DMS 273 treated with DMSO at 0.1 percent for 48 hours (cell line): ENCODE data around the gene WNK1.

ENCODE experiments used
- DNase-seq: peaks from one replicate; lab custom pipeline; 2025; lab: John Stamatoyannopoulos, UW

WNK1 gene

DNA sequence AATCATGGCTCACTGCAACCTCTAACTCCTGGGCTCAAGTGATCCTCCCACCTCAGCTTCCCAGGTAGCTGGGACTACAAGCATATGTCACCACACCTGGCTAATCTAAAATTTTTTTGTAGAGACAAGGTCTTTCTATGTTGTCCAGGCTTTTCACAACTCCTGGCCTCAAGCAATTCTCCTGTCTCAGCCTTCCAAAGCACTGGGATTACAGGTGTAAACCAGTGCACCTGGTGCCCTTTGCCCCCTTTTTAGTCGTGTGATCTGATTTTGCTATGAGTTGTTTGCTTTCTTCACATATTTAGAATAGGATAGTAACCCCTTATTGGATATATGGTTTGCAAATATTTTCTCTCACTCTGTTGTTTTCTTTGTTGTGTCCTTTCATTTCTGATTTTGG, 198.8 kb downstream of the WNK1 start:
- no peak for DNase-seq

DNA sequence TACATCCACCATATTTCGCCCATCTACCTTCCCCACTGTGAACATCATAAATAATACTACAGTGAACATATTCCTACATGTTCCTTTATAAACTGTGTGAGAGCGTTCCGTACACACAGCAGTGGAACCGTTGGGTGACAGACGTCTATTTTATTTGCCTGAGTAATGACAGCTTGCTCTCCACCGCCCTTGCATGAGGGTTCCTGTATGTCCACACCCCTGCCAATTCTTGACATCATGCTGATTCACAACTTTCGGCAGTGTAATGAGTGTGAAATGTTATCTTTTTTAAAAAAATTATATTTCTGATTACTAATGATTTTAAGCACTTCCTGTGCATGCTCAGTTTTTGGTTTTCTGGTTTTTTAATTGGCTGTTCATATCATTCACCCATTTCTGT, 201.4 kb downstream of the WNK1 start:
- DNase-seq = peak; percentile 9

DNA sequence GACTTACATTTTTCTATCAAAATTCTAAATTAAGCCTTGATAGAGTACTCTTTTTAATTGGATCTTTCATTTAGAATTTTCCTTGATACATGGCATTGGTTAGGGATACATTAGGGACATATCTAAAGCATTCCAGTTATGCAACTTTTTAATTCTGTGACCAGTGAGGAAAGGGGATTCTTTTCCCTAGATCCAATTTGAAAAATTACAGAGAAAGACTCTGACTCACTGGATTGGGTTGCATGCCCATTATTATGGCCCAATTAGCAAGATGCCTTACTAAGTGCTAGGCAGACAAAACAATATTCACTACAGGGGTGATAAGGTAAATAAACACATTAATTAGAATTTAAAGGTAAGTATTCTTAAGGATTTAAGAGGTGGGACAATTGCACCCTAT, 202.4 kb downstream of the WNK1 start:
- no peak for DNase-seq

DNA sequence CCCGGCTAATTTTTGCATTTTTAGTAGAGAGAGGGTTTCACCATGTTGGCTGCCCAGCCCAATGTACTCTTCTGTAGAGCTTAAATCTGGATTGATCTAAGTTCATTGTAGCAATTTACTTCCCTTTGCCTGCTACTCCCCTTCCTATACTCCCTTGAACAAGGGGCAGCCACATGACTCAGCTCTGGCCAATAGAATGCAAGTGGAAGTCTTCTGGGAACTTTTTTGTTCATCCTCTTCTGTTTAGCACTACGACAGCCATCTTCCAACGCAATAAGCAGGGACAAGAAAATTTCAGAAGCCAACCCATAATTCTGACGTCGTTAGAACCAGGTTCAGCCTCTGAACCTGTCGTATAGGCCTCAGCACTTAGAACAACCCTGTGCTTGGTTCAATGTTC, 203.6 kb downstream of the WNK1 start:
- DNase-seq = no peak

DNA sequence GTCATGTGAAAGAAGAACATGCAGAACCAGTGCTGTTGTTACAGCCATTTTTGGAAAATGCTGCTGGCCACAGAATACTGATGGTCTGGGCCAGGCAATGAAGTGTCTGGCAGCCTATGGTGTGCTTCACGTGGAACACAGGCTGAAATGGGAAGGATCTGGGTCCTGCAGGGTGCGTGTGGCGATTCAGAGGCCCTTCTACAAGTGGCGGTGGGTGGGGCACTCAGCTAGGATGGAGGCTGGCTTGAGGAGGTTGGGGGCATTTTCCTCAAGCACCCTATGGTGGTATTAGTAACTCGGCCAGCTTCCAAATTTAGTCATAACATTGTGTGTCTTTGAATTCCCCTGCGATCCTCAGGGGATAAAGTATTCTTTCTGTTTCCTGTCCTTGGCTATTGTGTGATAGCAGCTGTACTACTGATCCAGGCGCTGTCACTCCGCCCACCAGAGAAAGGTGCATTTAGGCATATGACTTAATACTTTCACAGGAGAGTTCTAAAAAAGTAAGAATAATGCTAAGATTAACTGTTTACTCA, 206.3 kb downstream of the WNK1 start:
- DNase-seq = no peak
